Measurements from ENCODE around the gene HAPLN3. TPM values are rescaled to one million over a fixed set of nuclear protein-coding genes. Genes with fewer than 3 reads are reported as not detected.

HAPLN3 gene
- polyA plus RNA-seq, 1 donor (not counting 4 experiments of a cell fraction or from before 2014, with no cell fraction given), result 1.4 TPM

- dilution Hi-C loops (cut with MboI; ENCODE audit: extremely low pct_ligation_motif_present, low sequenced_read_pairs), result no loop called here
- no peak for FAIRE-seq
Observed at GRCh38 chr15:88880944-88881740, 14.2 kb downstream of the HAPLN3 start.

DNA sequence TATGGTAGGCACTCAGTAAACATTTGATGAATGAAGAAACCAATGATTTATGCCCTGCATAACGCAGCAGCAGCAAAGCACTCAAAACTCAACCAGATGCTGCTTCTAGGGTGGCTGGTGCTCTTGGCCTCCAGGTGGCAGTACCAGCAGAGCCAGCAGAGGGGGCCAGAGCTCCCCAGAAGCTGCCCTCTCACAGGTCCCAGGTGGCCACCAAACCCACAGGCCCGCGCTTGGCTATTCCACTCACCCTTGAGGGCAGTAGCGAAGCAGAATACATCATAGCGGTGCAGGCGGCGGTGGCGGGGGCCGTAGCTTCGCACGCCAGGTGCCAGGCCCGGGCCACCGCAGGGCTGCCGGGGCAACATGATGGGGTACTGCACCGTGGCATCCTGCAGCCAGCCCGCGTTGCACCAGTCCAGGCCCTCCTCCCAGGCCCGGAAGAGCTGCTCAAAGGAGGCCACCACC lies 16.6 kb downstream of the HAPLN3 start:
- no peak for FAIRE-seq
- H3K36me3 ChIP-seq (ENCODE audit: control insufficient read depth in 2 of 2, extremely low read depth in 1 of 2, insufficient read depth in 2 of 2, low read length in 2 of 2), result no peaks in the 10 kb centered on the region
- no peak overlapping the region for H3K4me2 ChIP-seq (ENCODE audit: control insufficient read depth, extremely low read depth, insufficient read depth, low read depth, low read length)
- dilution Hi-C loops (cut with MboI; ENCODE audit: extremely low pct_ligation_motif_present, low sequenced_read_pairs), result no loop called here
- H3K4me3 ChIP-seq (ENCODE audit: control insufficient read depth in 2 of 3, extremely low read depth in 1 of 3, insufficient read depth in 2 of 3, low read depth in 1 of 3, low read length in 3 of 3), result no peak overlapping the region
- H4K20me1 ChIP-seq (ENCODE audit: control insufficient read depth, extremely low read depth, insufficient read depth, low read length), result no peaks in the 10 kb centered on the region
- H3K9me1 ChIP-seq (ENCODE audit: control insufficient read depth, extremely low read depth, insufficient read depth, low read length), result no peaks in the 10 kb centered on the region
- no peak overlapping the region for H2AFZ ChIP-seq (ENCODE audit: control insufficient read depth, low read length)
- no peak overlapping the region for H3K9ac ChIP-seq (ENCODE audit: control insufficient read depth, extremely low read depth, insufficient read depth, low read length)
- H3K27ac ChIP-seq (ENCODE audit: control insufficient read depth, insufficient read depth, low read length), result no peak overlapping the region
- H3K9me3 ChIP-seq (ENCODE audit: control insufficient read depth, low read depth, low read length), result no peaks in the 10 kb centered on the region
- H3K27me3 ChIP-seq (ENCODE audit: control insufficient read depth, extremely low read depth, insufficient read depth, low read length), result no peaks in the 10 kb centered on the region
- H3K79me2 ChIP-seq (ENCODE audit: control insufficient read depth, insufficient read depth, low read length), result no peaks in the 10 kb centered on the region
- no peak for DNase-seq (ENCODE audit: low read depth, low spot score)
- H3K4me1 ChIP-seq (ENCODE audit: control insufficient read depth, extremely low read depth, insufficient read depth, low read length), result peaks cover 4% of the 10 kb centered on the region
- no peak for TF ChIP-seq EZH2 (IDR thresholded peaks at IDR 0.05; ENCODE audit: low read length)
- TF ChIP-seq, protein P1, sequence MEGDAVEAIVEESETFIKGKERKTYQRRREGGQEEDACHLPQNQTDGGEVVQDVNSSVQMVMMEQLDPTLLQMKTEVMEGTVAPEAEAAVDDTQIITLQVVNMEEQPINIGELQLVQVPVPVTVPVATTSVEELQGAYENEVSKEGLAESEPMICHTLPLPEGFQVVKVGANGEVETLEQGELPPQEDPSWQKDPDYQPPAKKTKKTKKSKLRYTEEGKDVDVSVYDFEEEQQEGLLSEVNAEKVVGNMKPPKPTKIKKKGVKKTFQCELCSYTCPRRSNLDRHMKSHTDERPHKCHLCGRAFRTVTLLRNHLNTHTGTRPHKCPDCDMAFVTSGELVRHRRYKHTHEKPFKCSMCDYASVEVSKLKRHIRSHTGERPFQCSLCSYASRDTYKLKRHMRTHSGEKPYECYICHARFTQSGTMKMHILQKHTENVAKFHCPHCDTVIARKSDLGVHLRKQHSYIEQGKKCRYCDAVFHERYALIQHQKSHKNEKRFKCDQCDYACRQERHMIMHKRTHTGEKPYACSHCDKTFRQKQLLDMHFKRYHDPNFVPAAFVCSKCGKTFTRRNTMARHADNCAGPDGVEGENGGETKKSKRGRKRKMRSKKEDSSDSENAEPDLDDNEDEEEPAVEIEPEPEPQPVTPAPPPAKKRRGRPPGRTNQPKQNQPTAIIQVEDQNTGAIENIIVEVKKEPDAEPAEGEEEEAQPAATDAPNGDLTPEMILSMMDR (optimal IDR thresholded peaks at IDR 0.05 in 1 of 3, IDR thresholded peaks at IDR 0.05 in 1 of 3, conservative IDR thresholded peaks at IDR 0.05 in 1 of 3; ENCODE audit: extremely low read depth in 1 of 3, insufficient read depth in 2 of 3, low read length in 3 of 3), result peak; percentile 73 to 93 (median 79)

More at GRCh38 chr15:88880944-88881740, 14.2 kb downstream of the HAPLN3 start:
- Histone ChIP-seq H3K27ac (ENCODE audit: control insufficient read depth, insufficient read depth, low read length) (no peak overlapping the region), H3K27me3 (ENCODE audit: control insufficient read depth, extremely low read depth, insufficient read depth, low read length) (no peaks in the 10 kb centered on the region), H3K4me1 (ENCODE audit: control insufficient read depth, extremely low read depth, insufficient read depth, low read length) (peaks cover 4% of the 10 kb centered on the region), H2AFZ (ENCODE audit: control insufficient read depth, low read length) (no peak overlapping the region), H3K4me3 (ENCODE audit: control insufficient read depth in 2 of 3, extremely low read depth in 1 of 3, insufficient read depth in 2 of 3, low read depth in 1 of 3, low read length in 3 of 3) (no peak overlapping the region), H3K9ac (ENCODE audit: control insufficient read depth, extremely low read depth, insufficient read depth, low read length) (no peak overlapping the region), H3K9me3 (ENCODE audit: control insufficient read depth, low read depth, low read length) (no peaks in the 10 kb centered on the region), H3K36me3 (ENCODE audit: control insufficient read depth in 2 of 2, extremely low read depth in 1 of 2, insufficient read depth in 2 of 2, low read length in 2 of 2) (no peaks in the 10 kb centered on the region), H3K79me2 (ENCODE audit: control insufficient read depth, insufficient read depth, low read length) (no peaks in the 10 kb centered on the region), H4K20me1 (ENCODE audit: control insufficient read depth, extremely low read depth, insufficient read depth, low read length) (no peaks in the 10 kb centered on the region), H3K4me2 (ENCODE audit: control insufficient read depth, extremely low read depth, insufficient read depth, low read depth, low read length) (no peak overlapping the region), H3K9me1 (ENCODE audit: control insufficient read depth, extremely low read depth, insufficient read depth, low read length) (no peaks in the 10 kb centered on the region)
- no peak for DNase-seq (ENCODE audit: low read depth, low spot score)
- TF ChIP-seq, protein P1 (optimal IDR thresholded peaks at IDR 0.05 in 1 of 3, IDR thresholded peaks at IDR 0.05 in 1 of 3, conservative IDR thresholded peaks at IDR 0.05 in 1 of 3; ENCODE audit: extremely low read depth in 1 of 3, insufficient read depth in 2 of 3, low read length in 3 of 3), result no peak
- no peak for TF ChIP-seq EZH2 (IDR thresholded peaks at IDR 0.05; ENCODE audit: low read length)
